Measurements from ENCODE around the gene TSPAN9. TPM values are rescaled to one million over a fixed set of nuclear protein-coding genes. Genes with fewer than 3 reads are reported as not detected.

Gene TSPAN9, protein sequence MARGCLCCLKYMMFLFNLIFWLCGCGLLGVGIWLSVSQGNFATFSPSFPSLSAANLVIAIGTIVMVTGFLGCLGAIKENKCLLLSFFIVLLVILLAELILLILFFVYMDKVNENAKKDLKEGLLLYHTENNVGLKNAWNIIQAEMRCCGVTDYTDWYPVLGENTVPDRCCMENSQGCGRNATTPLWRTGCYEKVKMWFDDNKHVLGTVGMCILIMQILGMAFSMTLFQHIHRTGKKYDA
- polyA plus RNA-seq (2013, experiment 1 of 2) = 13.2 TPM
- 12.5 TPM for polyA plus RNA-seq (2013, experiment 2 of 2)

DNA sequence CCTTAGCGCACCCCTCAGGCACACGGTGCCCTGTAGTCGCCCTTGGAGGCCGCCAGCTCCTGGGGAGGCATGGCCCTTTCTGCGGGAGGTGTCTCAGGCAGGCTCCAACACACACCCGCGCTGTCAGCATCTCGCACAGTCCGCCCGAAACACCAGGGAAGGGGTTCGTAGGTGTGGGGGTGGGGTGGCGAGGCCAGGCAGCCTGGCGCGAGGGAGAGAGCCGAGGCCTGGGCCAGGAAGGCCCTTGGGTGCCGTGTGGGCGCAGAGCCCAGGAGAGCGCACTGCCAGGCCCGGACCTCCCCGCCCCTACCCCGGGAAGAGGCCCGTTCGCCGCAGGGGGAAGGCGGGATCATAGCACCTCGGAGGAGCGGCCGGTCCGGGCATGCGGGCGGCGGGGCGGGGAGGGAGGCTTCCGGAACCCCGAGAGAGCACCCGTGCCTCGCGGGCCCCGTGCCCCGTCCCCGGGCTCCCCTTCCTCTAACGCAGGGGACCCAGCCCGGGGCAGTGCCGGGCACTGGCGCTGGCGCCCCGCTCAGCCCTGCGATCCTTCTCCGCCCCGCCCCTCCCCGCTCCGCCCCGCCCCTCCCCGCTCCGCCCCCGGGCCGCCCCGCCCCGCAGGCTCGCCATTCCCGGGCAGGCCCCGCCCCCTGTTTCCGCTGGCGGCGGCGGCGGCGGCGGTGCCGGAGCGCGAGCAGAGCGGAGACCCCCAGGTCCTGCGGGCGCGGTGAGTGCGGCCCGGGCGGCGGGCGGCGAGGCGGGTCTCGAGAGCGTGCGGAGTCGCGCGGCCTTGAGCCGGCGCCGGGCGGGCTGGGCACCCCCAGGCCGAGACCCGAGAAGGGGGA, at the start of gene TSPAN9:
TSS of gene TSPAN9 (plus strand) at position 650 of the 842 bp plus-strand sequence. CDS start 123,815 bp downstream, outside the sequence.
- H3K4ac ChIP-seq (ENCODE audit: low read depth, low read length) = peak within 1 kb of the TSS; percentile 48
- peaks cover 2% of the 10 kb centered on the region for H3K4me1 ChIP-seq (ENCODE audit: control insufficient read depth, low read depth, low read length)
- H2AK5ac ChIP-seq (ENCODE audit: low read length) = no peak within 1 kb of the TSS
- H4K8ac ChIP-seq (ENCODE audit: low read depth, low read length) = no peak within 1 kb of the TSS
- H3K4me3 ChIP-seq (ENCODE audit: low read length) = peak within 1 kb of the TSS; percentile 56
- no peaks in the 10 kb centered on the region for H3K79me2 ChIP-seq (ENCODE audit: control insufficient read depth, insufficient read depth, low read length)
- peak within 1 kb of the TSS; percentile 80 for H3K23ac ChIP-seq (ENCODE audit: low read length)
- H3K27me3 ChIP-seq (ENCODE audit: insufficient read depth, low read length, poor library complexity) = no peaks in the 10 kb centered on the region
- H3K36me3 ChIP-seq (ENCODE audit: control insufficient read depth, insufficient read depth, low read length) = no peaks in the 10 kb centered on the region
- peak within 1 kb of the TSS; percentile 97 for H3K18ac ChIP-seq (ENCODE audit: low read length)
- H4K5ac ChIP-seq (ENCODE audit: low read length) = no peak within 1 kb of the TSS
- no peak within 1 kb of the TSS for H2BK120ac ChIP-seq (ENCODE audit: low read depth, low read length)
- no CpG with 5 or more reads among the region's 95 CpGs for WGBS (ENCODE audit: extremely low coverage, insufficient coverage, low lambda C conversion rate)
- peaks cover 2% of the 10 kb centered on the region for H3K79me1 ChIP-seq (ENCODE audit: low read length)
- no peak within 1 kb of the TSS for H2BK5ac ChIP-seq (ENCODE audit: low read length)
- H2BK15ac ChIP-seq (replicated peaks; ENCODE audit: low read depth) = no peak within 1 kb of the TSS
- H3K9ac ChIP-seq (ENCODE audit: low read length) = peak within 1 kb of the TSS; percentile 77
- DNase-seq = peak; percentile 45
- peak within 1 kb of the TSS; percentile 93 for H3K4me2 ChIP-seq (ENCODE audit: low read length)
- H3K27ac ChIP-seq (ENCODE audit: low read depth, low read length) = no peak within 1 kb of the TSS
- peak within 1 kb of the TSS; percentile 96 for H3K56ac ChIP-seq (ENCODE audit: low read length)

DNA sequence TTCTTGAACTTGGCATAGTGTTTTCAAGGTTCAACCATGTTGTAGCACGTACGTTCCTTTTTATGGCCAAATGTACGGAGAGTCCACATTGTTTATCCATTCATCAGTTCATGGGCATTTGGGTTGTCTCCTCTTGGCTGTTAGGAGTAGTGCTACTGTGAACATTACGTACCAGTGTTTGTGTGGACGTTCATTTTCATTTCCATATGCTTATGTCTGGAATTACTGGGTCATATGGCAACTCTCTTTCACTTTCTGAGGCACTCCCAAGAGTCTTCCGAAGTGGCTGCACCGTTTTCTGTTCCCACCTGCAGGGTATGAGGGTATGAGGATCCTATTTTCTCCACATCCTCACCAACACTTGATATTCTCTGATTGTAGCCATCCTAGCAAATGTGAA, 49.1 kb upstream of the TSPAN9 start:
- no peak overlapping the region for H3K18ac ChIP-seq (ENCODE audit: low read length)
- peaks cover 12% of the 10 kb centered on the region for H3K36me3 ChIP-seq (ENCODE audit: control insufficient read depth, insufficient read depth, low read length)
- no peak overlapping the region for H2BK15ac ChIP-seq (replicated peaks; ENCODE audit: low read depth)
- no peak overlapping the region for H2BK120ac ChIP-seq (ENCODE audit: low read depth, low read length)
- no peak overlapping the region for H3K4ac ChIP-seq (ENCODE audit: low read depth, low read length)
- no peak overlapping the region for H2AK5ac ChIP-seq (ENCODE audit: low read length)
- H2BK5ac ChIP-seq (ENCODE audit: low read length) = no peak overlapping the region
- no peaks in the 10 kb centered on the region for H3K79me2 ChIP-seq (ENCODE audit: control insufficient read depth, insufficient read depth, low read length)
- no peak overlapping the region for H3K9ac ChIP-seq (ENCODE audit: low read length)
- H3K23ac ChIP-seq (ENCODE audit: low read length) = no peak overlapping the region
- no peak overlapping the region for H3K27ac ChIP-seq (ENCODE audit: low read depth, low read length)
- H4K8ac ChIP-seq (ENCODE audit: low read depth, low read length) = no peak overlapping the region
- H3K27me3 ChIP-seq (ENCODE audit: insufficient read depth, low read length, poor library complexity) = no peaks in the 10 kb centered on the region
- no peaks in the 10 kb centered on the region for H3K4me1 ChIP-seq (ENCODE audit: control insufficient read depth, low read depth, low read length)
- H4K5ac ChIP-seq (ENCODE audit: low read length) = no peak overlapping the region
- DNase-seq = no peak
- WGBS (ENCODE audit: extremely low coverage, insufficient coverage, low lambda C conversion rate) = no CpG with 5 or more reads among the region's 7 CpGs
- H3K56ac ChIP-seq (ENCODE audit: low read length) = no peak overlapping the region
- H3K4me3 ChIP-seq (ENCODE audit: low read length) = no peak overlapping the region
- H3K79me1 ChIP-seq (ENCODE audit: low read length) = peaks cover 2% of the 10 kb centered on the region
- no peak overlapping the region for H3K4me2 ChIP-seq (ENCODE audit: low read length)

DNA sequence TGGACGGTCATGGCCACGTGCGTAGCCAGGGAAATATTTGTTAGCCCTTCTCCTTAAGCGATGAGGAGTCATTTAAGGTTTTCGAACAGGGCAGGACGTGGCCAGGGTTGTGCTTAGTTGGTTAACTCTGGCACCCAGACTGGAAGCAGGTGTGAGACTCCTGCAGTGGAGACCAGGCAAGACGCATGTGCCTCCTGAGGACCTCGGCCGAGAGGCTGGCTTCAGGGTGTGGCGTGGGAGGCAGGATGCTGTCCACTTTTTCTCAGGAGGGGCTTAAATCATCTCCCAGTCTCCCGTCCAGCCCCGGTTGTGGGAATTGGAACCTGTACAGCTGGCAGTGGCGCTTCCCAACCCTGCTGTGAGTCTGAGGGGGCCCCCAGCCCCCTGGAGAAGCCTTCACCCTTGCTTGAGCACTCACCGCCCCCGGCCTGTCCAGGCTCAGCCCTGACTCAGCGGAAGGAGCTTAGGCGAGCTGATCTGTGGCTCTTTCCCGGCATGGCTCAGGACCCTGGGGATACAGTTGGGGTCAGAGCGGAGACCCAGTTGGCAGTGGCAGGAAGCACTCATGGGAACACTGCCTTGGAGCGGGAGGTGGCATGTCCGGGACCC, 46.3 kb upstream of the TSPAN9 start:
- Histone ChIP-seq H3K4ac (ENCODE audit: low read depth, low read length) (no peak overlapping the region), H2BK5ac (ENCODE audit: low read length) (no peak overlapping the region), H2BK120ac (ENCODE audit: low read depth, low read length) (no peak overlapping the region), H3K36me3 (ENCODE audit: control insufficient read depth, insufficient read depth, low read length) (peaks cover 11% of the 10 kb centered on the region), H3K4me3 (ENCODE audit: low read length) (no peak overlapping the region), H2AK5ac (ENCODE audit: low read length) (no peak overlapping the region), H4K5ac (ENCODE audit: low read length) (no peak overlapping the region), H3K56ac (ENCODE audit: low read length) (no peak overlapping the region), H3K18ac (ENCODE audit: low read length) (no peak overlapping the region), H3K9ac (ENCODE audit: low read length) (no peak overlapping the region), H3K23ac (ENCODE audit: low read length) (no peak overlapping the region), H3K79me2 (ENCODE audit: control insufficient read depth, insufficient read depth, low read length) (no peaks in the 10 kb centered on the region), H2BK15ac (replicated peaks; ENCODE audit: low read depth) (no peak overlapping the region), H3K27me3 (ENCODE audit: insufficient read depth, low read length, poor library complexity) (no peaks in the 10 kb centered on the region), H3K27ac (ENCODE audit: low read depth, low read length) (peak overlapping the region; percentile 6), H3K4me2 (ENCODE audit: low read length) (no peak overlapping the region), H3K4me1 (ENCODE audit: control insufficient read depth, low read depth, low read length) (no peaks in the 10 kb centered on the region), H4K8ac (ENCODE audit: low read depth, low read length) (no peak overlapping the region), H3K79me1 (ENCODE audit: low read length) (peaks cover 3% of the 10 kb centered on the region)
- no CpG with 5 or more reads among the region's 21 CpGs for WGBS (ENCODE audit: extremely low coverage, insufficient coverage, low lambda C conversion rate)
- no peak for DNase-seq

DNA sequence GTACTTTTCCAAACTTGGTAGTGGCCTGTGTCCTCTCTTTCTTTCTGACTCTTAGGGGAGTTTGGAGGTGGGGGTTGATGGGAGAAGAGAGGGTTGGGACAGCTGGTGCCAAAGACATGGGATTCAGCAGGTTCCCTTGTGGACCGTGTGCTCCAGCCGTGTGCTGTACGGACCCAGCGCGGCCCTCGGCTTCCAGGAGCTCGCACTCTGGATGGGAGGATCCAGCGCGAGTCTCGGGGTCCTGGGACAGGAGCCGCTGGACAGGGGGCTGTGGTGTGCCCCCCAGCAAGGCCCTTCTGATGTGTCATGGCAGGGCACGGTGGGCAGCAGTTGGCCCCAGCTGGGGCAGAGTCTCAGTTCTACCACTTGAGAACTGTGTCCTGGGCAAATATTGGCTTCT, 45.0 kb upstream of the TSPAN9 start:
- H3K18ac ChIP-seq (ENCODE audit: low read length) = no peak overlapping the region
- no peak overlapping the region for H3K4me2 ChIP-seq (ENCODE audit: low read length)
- H3K27me3 ChIP-seq (ENCODE audit: insufficient read depth, low read length, poor library complexity) = no peaks in the 10 kb centered on the region
- no peak overlapping the region for H2BK15ac ChIP-seq (replicated peaks; ENCODE audit: low read depth)
- no CpG with 5 or more reads among the region's 12 CpGs for WGBS (ENCODE audit: extremely low coverage, insufficient coverage, low lambda C conversion rate)
- H2AK5ac ChIP-seq (ENCODE audit: low read length) = no peak overlapping the region
- H3K4ac ChIP-seq (ENCODE audit: low read depth, low read length) = no peak overlapping the region
- no peak overlapping the region for H4K8ac ChIP-seq (ENCODE audit: low read depth, low read length)
- H2BK5ac ChIP-seq (ENCODE audit: low read length) = no peak overlapping the region
- H3K79me2 ChIP-seq (ENCODE audit: control insufficient read depth, insufficient read depth, low read length) = no peaks in the 10 kb centered on the region
- peaks cover 3% of the 10 kb centered on the region for H3K79me1 ChIP-seq (ENCODE audit: low read length)
- no peak overlapping the region for H3K23ac ChIP-seq (ENCODE audit: low read length)
- no peak overlapping the region for H2BK120ac ChIP-seq (ENCODE audit: low read depth, low read length)
- no peak overlapping the region for H3K27ac ChIP-seq (ENCODE audit: low read depth, low read length)
- DNase-seq = no peak
- H4K5ac ChIP-seq (ENCODE audit: low read length) = no peak overlapping the region
- H3K4me1 ChIP-seq (ENCODE audit: control insufficient read depth, low read depth, low read length) = no peaks in the 10 kb centered on the region
- H3K56ac ChIP-seq (ENCODE audit: low read length) = no peak overlapping the region
- no peak overlapping the region for H3K9ac ChIP-seq (ENCODE audit: low read length)
- H3K36me3 ChIP-seq (ENCODE audit: control insufficient read depth, insufficient read depth, low read length) = peaks cover 8% of the 10 kb centered on the region
- no peak overlapping the region for H3K4me3 ChIP-seq (ENCODE audit: low read length)

DNA sequence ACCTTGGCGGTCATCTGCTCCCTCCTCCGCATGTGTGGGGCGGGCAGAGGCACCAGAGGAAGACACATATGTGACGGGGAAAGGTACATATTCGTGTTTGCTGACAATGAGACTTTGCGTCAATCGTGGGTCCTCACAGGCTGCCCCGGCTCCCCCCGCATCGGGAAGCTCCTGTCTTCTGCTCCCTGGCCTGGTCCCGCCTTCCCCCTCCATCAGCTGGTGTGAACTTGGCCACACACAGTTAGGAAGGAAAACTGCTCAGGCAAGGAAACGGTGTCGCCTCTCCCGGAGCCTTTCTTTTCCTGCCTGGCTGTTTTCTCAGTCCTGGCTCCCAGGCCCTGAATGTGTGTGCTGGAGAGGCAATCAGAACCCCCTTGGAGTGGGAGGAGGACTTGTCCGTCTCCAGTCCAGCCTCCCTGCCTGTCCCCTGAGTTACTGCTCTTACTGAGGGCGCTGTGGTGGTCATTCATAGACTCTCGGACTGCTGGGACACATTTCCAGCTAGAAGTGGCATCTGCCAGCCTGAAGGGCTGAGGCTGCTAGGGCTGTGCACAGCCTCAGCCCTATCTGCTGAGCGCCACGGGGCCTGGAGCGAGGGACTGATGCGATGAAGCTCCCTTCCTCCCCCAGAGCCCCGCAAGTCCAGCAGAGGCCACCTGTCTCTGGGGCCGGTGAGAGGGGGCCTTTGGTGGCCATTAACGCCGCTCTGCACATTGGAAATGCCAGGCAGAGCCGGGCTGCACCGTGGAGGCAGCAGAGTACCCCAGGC, 44.2 kb upstream of the TSPAN9 start:
- Histone ChIP-seq H3K27me3 (ENCODE audit: insufficient read depth, low read length, poor library complexity) (no peaks in the 10 kb centered on the region), H3K4ac (ENCODE audit: low read depth, low read length) (no peak overlapping the region), H4K8ac (ENCODE audit: low read depth, low read length) (no peak overlapping the region), H4K5ac (ENCODE audit: low read length) (no peak overlapping the region), H3K79me2 (ENCODE audit: control insufficient read depth, insufficient read depth, low read length) (no peaks in the 10 kb centered on the region), H3K27ac (ENCODE audit: low read depth, low read length) (no peak overlapping the region), H3K4me2 (ENCODE audit: low read length) (no peak overlapping the region), H3K4me3 (ENCODE audit: low read length) (no peak overlapping the region), H3K56ac (ENCODE audit: low read length) (no peak overlapping the region), H3K79me1 (ENCODE audit: low read length) (peaks cover 3% of the 10 kb centered on the region), H2AK5ac (ENCODE audit: low read length) (no peak overlapping the region), H3K36me3 (ENCODE audit: control insufficient read depth, insufficient read depth, low read length) (peaks cover 12% of the 10 kb centered on the region), H3K18ac (ENCODE audit: low read length) (no peak overlapping the region), H3K23ac (ENCODE audit: low read length) (no peak overlapping the region), H2BK15ac (replicated peaks; ENCODE audit: low read depth) (no peak overlapping the region), H3K9ac (ENCODE audit: low read length) (no peak overlapping the region), H2BK5ac (ENCODE audit: low read length) (no peak overlapping the region), H3K4me1 (ENCODE audit: control insufficient read depth, low read depth, low read length) (no peaks in the 10 kb centered on the region), H2BK120ac (ENCODE audit: low read depth, low read length) (no peak overlapping the region)
- no peak for DNase-seq
- WGBS (ENCODE audit: extremely low coverage, insufficient coverage, low lambda C conversion rate) = no CpG with 5 or more reads among the region's 27 CpGs
